ENCODE results near the gene CLOCK.

The CLOCK gene

DNA sequence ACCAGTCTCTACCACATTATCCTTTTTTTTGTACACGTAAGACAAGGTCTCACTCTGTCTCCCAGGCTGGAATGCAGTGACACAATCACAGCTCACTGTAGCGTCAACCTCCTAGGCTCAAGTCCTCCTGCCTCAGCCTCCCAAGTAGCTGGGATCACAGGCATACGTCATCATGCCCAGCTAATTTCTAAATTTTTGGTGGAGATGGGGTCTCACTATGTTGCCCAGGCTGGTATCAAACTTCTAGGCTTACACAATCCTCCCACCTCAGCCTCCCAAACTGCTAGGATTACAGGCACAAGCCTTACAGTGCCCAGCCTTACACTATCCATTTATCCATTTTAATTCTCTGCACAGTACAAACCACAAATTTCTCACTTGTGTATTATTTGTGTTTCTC, 58.0 kb downstream of the CLOCK start:
- in situ Hi-C loops (cut with MboI; ENCODE audit: low sequenced_read_pairs), result no loop called here

DNA sequence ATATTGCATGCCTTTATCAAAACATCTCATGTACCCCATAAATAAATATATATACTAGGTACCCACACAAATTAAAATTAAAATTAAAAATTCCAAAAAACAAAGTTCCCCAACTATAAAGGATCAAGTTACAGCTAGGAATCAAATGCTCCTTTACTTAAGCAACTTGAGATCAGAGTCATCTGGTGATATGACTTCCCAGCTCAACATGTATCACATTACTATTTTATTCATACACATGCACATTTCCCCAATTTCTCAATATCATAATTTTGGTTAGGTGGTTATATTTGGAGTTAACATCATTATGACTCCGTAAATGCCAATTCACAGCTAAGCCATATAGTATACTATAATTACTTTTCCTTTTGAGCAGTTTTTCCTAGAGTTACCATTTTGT, 60.9 kb downstream of the CLOCK start:
- in situ Hi-C loops (cut with MboI; ENCODE audit: low sequenced_read_pairs), result no loop called here

DNA sequence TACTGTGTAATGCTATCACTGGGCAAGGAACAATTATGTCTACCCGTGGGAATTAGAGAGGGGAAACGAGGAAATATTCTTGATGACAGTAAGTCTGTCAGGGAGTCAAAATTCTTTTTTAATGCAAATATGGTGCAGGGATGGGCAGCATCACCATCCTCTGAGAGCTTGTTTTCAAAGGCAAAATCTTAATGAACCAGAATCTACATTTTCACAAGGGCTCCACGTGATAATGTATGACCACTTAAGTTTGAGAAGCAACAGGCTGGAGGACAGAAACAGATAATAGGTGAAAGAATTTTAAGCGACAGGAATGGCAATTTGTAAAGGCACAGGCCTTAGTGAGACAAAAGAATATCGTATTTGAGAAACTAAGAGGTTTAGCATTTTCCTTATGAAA, 63.4 kb downstream of the CLOCK start:
- in situ Hi-C loops (cut with MboI; ENCODE audit: low sequenced_read_pairs), result no loop called here

DNA sequence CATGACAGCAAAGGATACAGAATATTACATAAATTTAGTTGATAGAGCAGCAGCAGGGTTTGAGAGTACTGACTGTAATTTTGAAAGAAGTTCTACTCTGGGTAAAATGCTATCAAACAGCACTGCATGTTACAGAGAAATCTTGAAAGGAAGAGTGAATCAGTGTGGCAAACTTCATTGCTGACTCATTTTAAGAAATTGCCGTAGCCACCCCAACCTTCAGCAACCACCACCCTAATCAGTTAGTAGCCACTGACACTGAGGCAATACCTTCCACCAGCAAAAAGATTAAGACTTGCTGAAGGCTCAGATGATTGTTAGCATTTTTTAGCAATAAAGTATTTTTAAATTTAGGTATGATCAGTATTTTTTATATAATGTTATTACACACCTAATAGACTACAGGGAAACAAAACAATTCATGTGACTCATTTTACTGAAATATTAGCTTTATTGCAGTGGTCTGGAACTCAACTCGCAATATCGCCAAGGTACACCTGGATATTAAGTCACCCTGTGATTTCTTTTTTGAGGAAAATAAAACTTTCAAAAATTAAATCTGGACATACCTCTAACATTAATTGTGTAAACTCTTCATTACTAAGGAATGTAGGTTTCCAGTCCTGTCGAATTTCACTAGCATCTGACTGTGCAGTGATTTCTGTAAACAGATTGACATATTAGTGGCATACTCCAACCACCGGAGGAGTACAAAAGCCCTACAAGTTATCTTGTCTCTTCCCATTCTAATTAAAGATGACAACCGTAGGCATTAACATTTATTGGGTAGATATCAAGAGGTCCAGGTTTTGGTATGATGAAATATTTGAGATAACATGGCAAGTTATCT, 71.1 kb downstream of the CLOCK start:
- in situ Hi-C loops (cut with MboI; ENCODE audit: low sequenced_read_pairs), result no loop called here

DNA sequence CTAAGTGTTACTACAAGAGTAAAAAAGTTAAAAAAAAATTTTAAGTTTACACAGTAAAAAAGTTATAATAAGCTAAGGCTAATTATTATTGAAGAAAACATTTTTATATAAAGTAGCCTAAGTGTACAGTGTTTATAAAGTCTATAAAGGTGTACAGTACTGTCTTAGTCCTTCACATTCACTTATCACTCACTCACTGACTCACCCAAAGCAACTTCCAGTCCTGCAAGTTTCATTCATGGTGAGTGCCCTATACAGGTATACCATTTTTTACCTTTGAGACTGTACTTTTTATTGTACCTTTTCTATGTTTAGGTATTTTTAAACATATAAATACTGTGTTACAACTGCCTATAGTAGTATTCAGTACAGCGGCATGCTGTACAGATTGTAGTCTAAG, 76.7 kb downstream of the CLOCK start:
- in situ Hi-C loops (cut with MboI; ENCODE audit: low sequenced_read_pairs), result no loop called here

DNA sequence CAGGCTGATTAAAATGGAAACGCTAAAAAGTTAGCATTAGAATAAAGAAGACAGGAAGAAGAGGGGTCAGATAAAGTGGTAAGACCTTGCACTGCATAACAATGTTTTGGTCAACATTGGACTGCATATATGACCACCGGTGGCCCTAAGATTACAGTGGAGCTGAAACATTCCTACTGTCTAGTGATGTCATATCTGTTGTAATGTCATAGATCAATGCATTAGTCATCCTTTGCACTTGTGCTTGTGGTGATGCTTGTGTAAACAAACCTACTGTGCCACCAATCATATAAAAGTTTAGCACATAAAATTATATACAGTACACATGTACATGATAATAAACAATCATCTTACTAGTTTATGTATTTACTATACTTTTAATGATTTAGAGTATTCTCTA, 78.0 kb downstream of the CLOCK start:
- in situ Hi-C loops (cut with MboI; ENCODE audit: low sequenced_read_pairs), result no loop called here

DNA sequence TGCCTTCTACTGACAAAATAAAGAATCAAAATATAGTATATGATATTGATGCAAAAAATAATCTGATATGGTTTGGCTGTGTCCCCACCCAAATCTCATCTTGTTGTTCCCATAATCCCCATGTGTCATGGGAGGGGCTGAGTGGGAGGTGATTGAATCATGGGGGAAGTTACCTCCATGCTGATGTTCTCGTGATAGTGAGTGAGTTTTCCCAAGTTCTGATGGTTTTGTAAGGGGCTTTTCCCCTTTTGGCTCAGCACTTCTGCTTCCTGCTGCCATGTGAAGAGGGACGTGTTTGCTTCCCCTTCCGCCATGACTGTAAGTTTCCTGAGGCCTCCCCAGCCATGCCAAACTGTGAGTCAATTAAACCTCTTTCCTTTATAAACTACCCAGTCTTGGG, 80.7 kb downstream of the CLOCK start:
- in situ Hi-C loops (cut with MboI; ENCODE audit: low sequenced_read_pairs), result no loop called here

DNA sequence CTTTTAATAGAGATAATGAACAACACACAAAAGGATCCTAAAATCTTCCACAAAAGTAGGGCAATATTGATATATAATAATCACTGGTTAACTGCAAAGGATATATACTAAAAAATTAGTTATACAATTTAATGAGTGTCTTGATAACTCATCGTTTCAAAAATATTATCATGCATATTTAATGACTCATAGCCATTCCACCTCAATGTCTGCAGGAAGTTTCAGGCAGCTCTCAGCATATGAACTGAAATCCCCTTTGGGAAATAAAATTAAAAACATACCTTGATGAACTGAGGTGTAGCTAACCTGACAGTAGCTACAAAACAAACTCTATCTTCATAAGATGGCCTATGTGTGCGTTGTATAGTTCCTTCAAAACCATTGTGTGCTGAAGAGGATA, 88.1 kb downstream of the CLOCK start:
- in situ Hi-C loops (cut with MboI; ENCODE audit: low sequenced_read_pairs), result no loop called here

DNA sequence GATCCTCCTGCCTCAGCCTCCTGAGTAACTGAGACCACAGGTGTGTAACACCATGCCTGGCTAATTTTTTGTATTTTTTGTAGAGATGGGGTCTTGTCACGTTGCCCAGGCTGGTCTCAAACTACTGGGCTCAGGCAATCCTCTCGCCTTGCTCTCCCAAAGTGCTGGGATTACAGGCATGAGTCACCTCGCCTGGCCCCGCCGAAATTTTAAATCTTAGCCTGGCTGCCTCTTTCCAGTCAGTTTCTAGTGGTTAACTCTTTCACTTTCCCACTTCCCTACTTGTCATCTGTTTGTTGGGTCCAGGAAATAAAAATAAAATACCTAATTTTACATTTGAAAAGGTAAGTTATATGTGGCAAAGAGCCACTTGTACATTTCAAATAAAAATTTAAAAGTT, 88.5 kb downstream of the CLOCK start:
- in situ Hi-C loops (cut with MboI; ENCODE audit: low sequenced_read_pairs), result no loop called here

DNA sequence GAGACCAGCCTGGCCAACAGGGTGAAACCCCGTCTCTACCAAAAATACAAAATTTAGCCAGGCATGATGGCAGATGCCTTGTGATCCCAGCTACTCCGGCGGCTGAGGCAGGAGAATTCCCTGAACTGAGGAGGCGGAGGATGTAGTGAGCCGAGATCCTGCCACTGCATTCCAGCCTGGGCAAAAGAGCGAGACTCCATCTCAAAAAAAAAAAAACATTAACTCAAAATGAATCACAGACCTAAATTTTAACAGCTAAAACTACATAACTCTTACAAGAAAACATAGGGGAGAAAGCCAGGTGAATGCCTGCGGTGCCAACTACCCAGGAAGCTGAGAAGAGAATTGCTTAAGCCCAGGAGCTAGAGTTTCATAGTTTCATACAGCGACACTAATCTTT, 96.1 kb downstream of the CLOCK start:
- in situ Hi-C loops (cut with MboI; ENCODE audit: low sequenced_read_pairs), result no loop called here

DNA sequence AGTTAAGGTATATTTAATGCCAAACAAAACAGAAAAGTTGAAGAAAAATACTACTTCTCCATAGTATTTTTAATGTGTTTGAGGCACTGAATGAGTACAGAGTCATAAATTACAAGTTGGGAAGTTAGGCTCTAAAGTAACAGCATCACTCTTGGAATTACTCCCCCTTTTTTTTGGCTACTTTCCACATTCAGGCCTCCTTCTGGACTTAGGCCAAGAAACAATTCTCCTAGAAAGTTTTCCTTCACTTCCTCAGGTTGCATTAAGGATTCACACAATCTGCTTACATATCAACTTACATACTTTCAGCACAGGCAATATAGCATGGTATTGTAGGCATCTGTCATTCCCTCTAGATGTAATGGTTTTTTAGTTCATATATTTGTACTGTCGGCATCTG, 98.9 kb downstream of the CLOCK start:
- in situ Hi-C loops (cut with MboI; ENCODE audit: low sequenced_read_pairs), result no loop called here

DNA sequence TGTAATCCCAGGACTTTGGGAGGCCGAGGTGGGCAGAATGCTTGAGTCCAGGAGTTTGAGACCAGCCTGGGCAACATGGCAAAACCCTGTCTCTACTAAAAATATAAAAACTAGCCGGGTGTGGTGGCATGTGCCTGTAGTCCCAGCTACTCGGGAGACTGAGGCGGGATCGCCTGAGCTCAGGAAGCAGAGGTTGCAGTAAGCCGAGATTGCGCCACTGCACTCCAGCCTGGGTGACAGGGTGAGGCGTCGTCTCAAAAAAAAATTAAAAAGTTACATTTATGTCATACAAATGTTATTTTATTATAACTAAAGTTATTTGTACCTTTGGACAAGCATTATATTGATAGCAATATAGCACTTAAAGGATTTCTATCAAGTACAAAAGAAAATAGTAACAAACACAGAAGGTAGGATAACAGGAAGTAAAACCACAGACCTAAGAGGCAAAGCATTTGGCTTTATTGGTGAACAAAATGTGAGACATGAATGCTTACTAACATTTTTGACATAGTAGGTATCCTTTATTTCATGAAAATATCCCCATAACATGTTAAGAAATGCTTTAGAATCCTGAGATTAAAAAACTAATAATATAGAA, 99.5 kb downstream of the CLOCK start:
- in situ Hi-C loops (cut with MboI; ENCODE audit: low sequenced_read_pairs), result no loop called here

DNA sequence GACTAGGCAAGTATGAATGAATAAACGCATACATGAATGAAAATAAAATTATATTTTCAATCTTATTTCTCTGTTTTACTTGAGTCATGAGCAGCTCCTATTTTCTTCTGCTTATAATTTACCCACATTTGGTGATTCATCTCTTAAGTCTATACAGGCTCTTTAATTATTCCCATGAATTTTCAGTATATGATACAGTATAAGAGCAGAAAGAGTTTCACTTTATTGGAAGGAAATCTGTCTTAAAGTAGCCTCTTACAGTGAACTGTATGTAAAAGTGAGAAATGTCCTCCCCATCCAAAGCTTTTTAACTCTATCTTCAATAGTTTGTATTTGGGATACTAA, 100.2 kb downstream of the CLOCK start:
- in situ Hi-C loops (cut with MboI; ENCODE audit: low sequenced_read_pairs), result no loop called here

DNA sequence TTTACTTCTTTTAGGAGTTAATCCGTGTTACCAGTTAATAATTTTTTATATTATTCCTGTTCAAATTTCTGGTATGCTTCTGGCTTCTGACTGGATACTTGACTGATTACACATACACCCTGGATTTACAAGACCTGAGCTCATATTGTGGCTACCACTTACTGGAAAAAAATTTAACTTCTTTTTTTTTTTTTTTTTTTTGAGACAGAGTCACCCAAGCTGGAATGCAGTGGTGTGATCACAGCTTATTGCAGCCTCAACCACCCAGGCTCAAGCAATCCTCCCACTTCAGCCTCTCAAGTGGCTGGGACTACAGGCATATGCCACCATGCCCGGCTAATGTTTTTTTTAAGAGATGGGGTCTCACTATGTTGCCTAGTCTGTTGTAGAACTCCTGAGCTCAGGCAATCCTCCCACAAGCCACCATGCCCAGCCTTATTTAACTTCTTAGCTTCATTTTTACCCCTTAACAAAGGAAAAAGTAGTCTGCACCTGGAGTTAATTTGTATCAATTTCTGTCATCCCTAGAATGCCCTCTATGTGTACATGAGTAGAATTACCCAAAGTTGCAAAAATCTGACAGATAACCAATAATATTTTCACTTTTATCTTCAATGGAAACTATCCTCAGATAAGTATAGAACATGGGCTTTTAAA, 100.7 kb downstream of the CLOCK start:
- in situ Hi-C loops (cut with MboI; ENCODE audit: low sequenced_read_pairs), result no loop called here

DNA sequence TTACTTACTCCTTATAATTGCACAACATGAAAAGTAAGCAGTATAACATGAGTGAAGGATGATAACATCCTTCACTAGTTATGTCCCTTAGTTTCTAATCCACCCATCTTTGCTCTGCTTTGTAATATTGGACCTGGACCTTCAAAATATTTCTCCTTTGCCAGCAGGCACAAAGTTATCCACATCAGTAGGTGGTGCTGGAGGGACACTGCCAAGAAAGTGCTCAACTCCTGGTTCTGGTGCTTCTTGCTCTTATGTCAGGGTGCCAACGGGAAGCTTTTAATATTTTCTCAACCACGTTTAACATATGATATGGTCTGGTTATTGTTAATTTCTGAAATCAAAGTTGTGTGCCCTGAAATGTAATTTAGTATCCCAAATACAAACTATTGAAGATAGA, 101.9 kb downstream of the CLOCK start:
- in situ Hi-C loops (cut with MboI; ENCODE audit: low sequenced_read_pairs), result no loop called here

DNA sequence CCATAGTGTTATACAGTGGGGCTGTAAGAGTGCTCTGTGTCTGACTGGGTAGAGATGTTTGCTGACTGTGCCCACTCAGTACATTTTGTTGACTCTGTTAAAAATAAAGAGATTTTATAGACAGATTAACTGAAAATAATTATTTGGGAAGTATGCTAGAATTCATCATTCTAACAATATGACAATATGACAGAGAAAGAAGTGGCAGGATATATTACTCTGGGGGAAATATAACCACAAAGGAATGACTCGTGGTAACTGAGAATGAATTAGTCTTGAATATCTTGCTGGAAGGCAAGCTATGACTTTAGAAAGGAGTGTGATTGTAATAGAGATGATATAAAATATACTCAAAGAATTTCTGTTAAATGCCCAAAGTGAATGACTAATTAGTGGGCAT, 104.2 kb downstream of the CLOCK start:
- in situ Hi-C loops (cut with MboI; ENCODE audit: low sequenced_read_pairs), result no loop called here

DNA sequence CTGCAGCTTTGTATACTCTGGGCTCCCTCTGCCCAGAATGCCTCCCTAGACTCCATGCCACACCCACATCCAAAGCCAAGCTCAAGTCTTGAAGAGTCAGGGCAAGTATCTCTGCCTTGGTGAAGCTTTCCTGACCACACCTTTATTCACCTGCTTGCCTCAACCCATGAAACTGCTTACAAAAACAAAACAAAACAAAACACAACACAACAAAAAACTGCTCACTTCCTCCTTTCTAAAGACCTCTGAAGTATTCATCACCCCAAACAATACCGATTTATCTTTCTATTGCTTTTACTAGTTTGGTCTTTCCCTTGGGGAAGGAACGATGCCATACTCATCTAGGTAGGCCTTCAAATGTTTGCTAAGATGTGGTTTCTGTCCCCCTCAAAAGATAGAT, 105.9 kb downstream of the CLOCK start:
- in situ Hi-C loops (cut with MboI; ENCODE audit: low sequenced_read_pairs), result no loop called here

DNA sequence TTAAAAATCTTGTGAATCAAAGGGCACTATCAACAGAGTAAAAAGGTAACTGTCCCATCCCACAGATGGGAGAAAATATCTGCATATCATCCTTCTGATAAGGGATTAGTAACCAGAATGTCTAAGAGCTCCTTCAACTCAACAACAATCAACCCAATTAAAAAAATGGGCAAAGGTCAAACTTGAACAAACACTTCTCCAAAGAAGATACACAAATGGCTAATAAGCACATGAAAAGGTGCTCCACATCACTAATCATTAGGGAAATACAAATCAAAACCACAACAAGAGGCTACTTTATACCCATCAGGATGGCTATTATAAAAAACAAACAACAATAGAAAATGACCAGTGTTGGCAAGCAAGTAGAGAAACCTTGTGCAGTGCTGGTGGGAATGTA, 107.7 kb downstream of the CLOCK start:
- in situ Hi-C loops (cut with MboI; ENCODE audit: low sequenced_read_pairs), result no loop called here

DNA sequence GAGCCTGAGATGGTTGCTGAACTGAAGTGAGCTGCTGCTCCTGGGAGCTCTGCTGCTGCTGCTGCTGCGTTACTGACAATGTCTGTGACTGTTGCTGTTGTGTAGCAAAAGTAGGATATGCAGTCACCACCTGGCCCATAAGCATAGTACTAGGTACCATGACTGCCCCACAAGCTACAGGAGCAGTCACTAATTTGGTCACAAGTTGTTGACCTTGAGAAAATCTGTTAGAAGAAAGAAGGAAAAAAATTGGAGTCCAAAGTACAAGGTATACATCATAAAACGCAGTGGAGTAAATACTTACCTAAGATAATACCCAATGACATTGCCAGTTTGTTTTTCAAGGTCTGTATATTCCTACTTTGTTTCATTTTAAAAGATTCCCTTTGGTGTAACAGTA, 108.4 kb downstream of the CLOCK start:
- in situ Hi-C loops (cut with MboI; ENCODE audit: low sequenced_read_pairs), result no loop called here

DNA sequence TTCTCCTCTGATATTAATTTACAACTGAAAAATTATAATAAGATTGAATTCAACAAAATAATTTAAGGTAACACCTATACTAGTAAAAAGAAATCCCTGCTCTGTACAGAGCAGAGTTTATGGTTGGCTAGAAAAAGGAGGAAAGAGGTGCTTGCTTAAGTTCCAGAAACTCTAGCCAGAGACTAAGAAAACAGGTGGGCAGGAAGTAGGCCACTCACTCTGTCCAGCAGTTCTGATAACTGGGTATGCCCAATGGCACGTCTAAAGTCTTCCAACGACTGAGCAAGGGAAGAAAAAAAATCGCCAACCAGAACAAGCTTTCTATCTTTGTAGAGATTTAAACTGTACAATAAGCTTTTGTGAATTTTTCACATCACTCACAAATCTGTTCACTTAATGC, 108.9 kb downstream of the CLOCK start:
- in situ Hi-C loops (cut with MboI; ENCODE audit: low sequenced_read_pairs), result no loop called here

DNA sequence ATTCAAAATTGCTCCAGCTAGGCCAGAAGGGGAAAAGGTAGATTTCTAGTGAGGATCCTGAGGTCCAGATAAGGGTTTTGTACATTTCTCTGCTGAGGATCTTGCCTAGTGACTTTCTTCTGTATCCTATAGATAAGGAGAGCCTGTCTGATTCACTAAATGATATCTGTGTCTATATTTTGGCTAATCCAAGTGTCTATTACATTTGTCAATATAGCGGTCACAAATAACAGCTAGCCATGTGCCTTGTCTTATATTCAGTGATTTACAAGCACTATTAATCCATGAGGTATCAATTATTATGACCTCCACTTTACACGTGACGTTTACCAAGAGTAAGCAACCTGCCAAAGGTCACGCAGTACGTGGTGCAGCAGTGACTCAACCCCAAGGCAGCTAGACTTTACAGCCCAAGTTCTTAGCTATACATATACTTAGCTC, 109.3 kb downstream of the CLOCK start:
- in situ Hi-C loops (cut with MboI; ENCODE audit: low sequenced_read_pairs), result no loop called here

DNA sequence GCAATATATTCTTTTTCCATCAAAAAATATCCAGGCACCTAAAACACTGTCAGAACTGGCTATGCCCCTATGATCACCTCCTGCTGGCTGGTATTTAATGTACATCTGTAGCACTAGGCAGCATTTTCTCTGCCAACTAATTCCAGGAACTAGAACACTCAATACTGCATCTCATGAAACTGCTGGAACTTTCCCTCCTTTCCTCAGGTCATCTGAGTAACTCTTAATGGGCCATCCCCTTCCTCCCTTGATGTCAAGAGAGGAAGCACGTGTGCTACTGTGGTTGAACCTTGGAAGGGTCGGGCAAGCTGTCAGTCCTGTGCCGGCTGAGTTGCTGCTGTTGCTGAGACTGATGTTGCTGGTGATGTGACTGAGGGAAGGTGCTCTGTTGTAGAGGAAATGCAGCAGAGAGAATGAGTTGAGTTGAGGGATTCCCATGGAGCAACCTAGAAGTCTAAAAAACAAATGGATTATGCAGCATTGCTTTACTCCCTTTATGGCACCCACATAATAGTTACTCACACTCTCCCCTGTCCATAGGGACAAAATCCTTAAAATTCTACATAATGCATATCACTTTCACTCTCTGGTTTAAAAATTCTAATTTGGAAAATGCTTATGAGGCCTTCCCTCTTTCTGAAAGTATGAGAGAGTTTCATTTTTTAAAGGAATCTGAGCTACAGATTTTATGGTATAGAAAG, 111.4 kb downstream of the CLOCK start:
- in situ Hi-C loops (cut with MboI; ENCODE audit: low sequenced_read_pairs), result no loop called here

Data from hTERT RPE-1 (cell line).